Dermis blood vessel endothelial cell (primary cell): ENCODE data around the gene NPC1L1. TPM values are rescaled to one million over a fixed set of nuclear protein-coding genes. Genes with fewer than 3 reads are reported as not detected.
A peak's percentile ranks its signal among the peaks of the same experiment; 100 is the strongest.
"Not testable (repeated sequence)": the region's sequence is repeated elsewhere in the genome, so short reads cannot be mapped to it uniquely, and the experiment has no call there.

Experiments
- DNase-seq: peaks from one replicate; pipeline ENCODE4 v3.0.0; 2010
- total RNA-seq: library from RNA; depleted of rRNA; stranded (reverse); fragments of >200 nt; gene quantifications from 2 replicates; pipeline ENCODE4 v1.2.3, GENCODE V29; 2014

The NPC1L1 gene
- total RNA-seq, 1 donor from 2014 or later = not detected

GRCh38 chr7:44565795-44566559 is 24.8 kb upstream of the NPC1L1 start:
- DNase-seq = no peak

- peak; percentile 85 for DNase-seq
Observed at GRCh38 chr7:44565097-44565794, 24.1 kb upstream of the NPC1L1 start.

- DNase-seq = no peak
Observed at GRCh38 chr7:44564606-44565005, 23.5 kb upstream of the NPC1L1 start.

- DNase-seq = no peak
Observed at GRCh38 chr7:44563171-44563679, 22.1 kb upstream of the NPC1L1 start.

GRCh38 chr7:44562622-44562962 is 21.5 kb upstream of the NPC1L1 start:
- DNase-seq = not testable (repeated sequence)

- DNase-seq = peak; percentile 17
Observed at GRCh38 chr7:44561962-44562621, 21.0 kb upstream of the NPC1L1 start.

- DNase-seq = no peak
Observed at GRCh38 chr7:44561481-44561880, 20.4 kb upstream of the NPC1L1 start.

- no peak for DNase-seq
Observed at GRCh38 chr7:44559485-44559884, 18.4 kb upstream of the NPC1L1 start.

GRCh38 chr7:44557485-44557884 is 16.4 kb upstream of the NPC1L1 start:
- DNase-seq = no peak

GRCh38 chr7:44555350-44555749 is 14.2 kb upstream of the NPC1L1 start:
- DNase-seq = no peak

GRCh38 chr7:44552473-44553005 is 11.4 kb upstream of the NPC1L1 start:
- DNase-seq = not testable (repeated sequence)

GRCh38 chr7:44549457-44549856 is 8.3 kb upstream of the NPC1L1 start:
- no peak for DNase-seq

- no peak for DNase-seq
Observed at GRCh38 chr7:44548893-44549292, 7.8 kb upstream of the NPC1L1 start.

GRCh38 chr7:44547536-44548231 is 6.6 kb upstream of the NPC1L1 start:
- peak; percentile 24 for DNase-seq

- no peak for DNase-seq
Observed at GRCh38 chr7:44541876-44542610, 913 bp upstream of the NPC1L1 start.

GRCh38 chr7:44540592-44541027 is 520 bp downstream of the NPC1L1 start:
- DNase-seq = no peak

- no peak for DNase-seq
Observed at GRCh38 chr7:44539669-44540506, 1.2 kb downstream of the NPC1L1 start.

GRCh38 chr7:44538798-44539668 is 2.1 kb downstream of the NPC1L1 start:
- DNase-seq = no peak

- no peak for DNase-seq
Observed at GRCh38 chr7:44538093-44538797, 2.9 kb downstream of the NPC1L1 start.
